ENCODE data around the gene P2RY14. TPM values are rescaled to one million over a fixed set of nuclear protein-coding genes. Genes with fewer than 3 reads are reported as not detected.
"Not testable (repeated sequence)": the region's sequence is repeated elsewhere in the genome, so short reads cannot be mapped to it uniquely, and the experiment has no call there.

Gene P2RY14
- total RNA-seq, 1 donor from 2014 or later, result 0.60 TPM

- Mint-ChIP-seq H3K4me1 (ENCODE audit: unreplicated experiment) (peaks cover 15% of the 10 kb centered on the region), H3K4me3 (no peak overlapping the region), H3K9me3 (no peaks in the 10 kb centered on the region), H3K27me3 (no peaks in the 10 kb centered on the region), H3K27ac (no peak overlapping the region), H3K36me3 (no peaks in the 10 kb centered on the region)
- TF ChIP-seq CTCF (conservative IDR thresholded peaks at IDR 0.05), result no peak
- no peak for DNase-seq (ENCODE audit: extremely low spot score, unreplicated experiment)
Observed at GRCh38 chr3:151182349-151183079, 95.8 kb downstream of the P2RY14 start.

- DNase-seq (ENCODE audit: extremely low spot score, unreplicated experiment), result no peak
- H3K36me3 Mint-ChIP-seq, result no peaks in the 10 kb centered on the region
- H3K27me3 Mint-ChIP-seq, result no peaks in the 10 kb centered on the region
- no peak overlapping the region for H3K4me3 Mint-ChIP-seq
- no peak for TF ChIP-seq CTCF (conservative IDR thresholded peaks at IDR 0.05)
- H3K9me3 Mint-ChIP-seq, result no peaks in the 10 kb centered on the region
- H3K27ac Mint-ChIP-seq, result no peak overlapping the region
- H3K4me1 Mint-ChIP-seq (ENCODE audit: unreplicated experiment), result peaks cover 14% of the 10 kb centered on the region
Observed at GRCh38 chr3:151178208-151178845, 100.0 kb downstream of the P2RY14 start.

- H3K36me3 Mint-ChIP-seq, result no peaks in the 10 kb centered on the region
- H3K27me3 Mint-ChIP-seq, result no peaks in the 10 kb centered on the region
- no peaks in the 10 kb centered on the region for H3K9me3 Mint-ChIP-seq
- TF ChIP-seq CTCF (conservative IDR thresholded peaks at IDR 0.05), result no peak
- DNase-seq (ENCODE audit: extremely low spot score, unreplicated experiment), result no peak
- no peak overlapping the region for H3K27ac Mint-ChIP-seq
- no peak overlapping the region for H3K4me3 Mint-ChIP-seq
- H3K4me1 Mint-ChIP-seq (ENCODE audit: unreplicated experiment), result peaks cover 5% of the 10 kb centered on the region
Observed at GRCh38 chr3:151175952-151176351, 102.4 kb downstream of the P2RY14 start.

GRCh38 chr3:151174351-151174750, 104.0 kb downstream of the P2RY14 start:
- Mint-ChIP-seq H3K27ac (no peak overlapping the region), H3K4me1 (ENCODE audit: unreplicated experiment) (peaks cover under 1% of the 10 kb centered on the region), H3K27me3 (no peaks in the 10 kb centered on the region), H3K36me3 (no peaks in the 10 kb centered on the region), H3K4me3 (no peak overlapping the region), H3K9me3 (no peaks in the 10 kb centered on the region)
- no peak for TF ChIP-seq CTCF (conservative IDR thresholded peaks at IDR 0.05)
- no peak for DNase-seq (ENCODE audit: extremely low spot score, unreplicated experiment)

GRCh38 chr3:151171145-151171757, 107.1 kb downstream of the P2RY14 start:
- no peak for DNase-seq (ENCODE audit: extremely low spot score, unreplicated experiment)
- no peak overlapping the region for H3K4me3 Mint-ChIP-seq
- H3K27me3 Mint-ChIP-seq, result no peaks in the 10 kb centered on the region
- peaks cover under 1% of the 10 kb centered on the region for H3K36me3 Mint-ChIP-seq
- H3K4me1 Mint-ChIP-seq (ENCODE audit: unreplicated experiment), result no peaks in the 10 kb centered on the region
- no peak overlapping the region for H3K27ac Mint-ChIP-seq
- TF ChIP-seq CTCF (conservative IDR thresholded peaks at IDR 0.05), result no peak
- H3K9me3 Mint-ChIP-seq, result no peaks in the 10 kb centered on the region

- not testable (repeated sequence) for H3K4me3 Mint-ChIP-seq; H3K27ac Mint-ChIP-seq; H3K9me3 Mint-ChIP-seq; H3K27me3 Mint-ChIP-seq; DNase-seq (ENCODE audit: extremely low spot score, unreplicated experiment); H3K36me3 Mint-ChIP-seq; H3K4me1 Mint-ChIP-seq (ENCODE audit: unreplicated experiment)
Observed at GRCh38 chr3:151169948-151170679, 108.2 kb downstream of the P2RY14 start.

All from type B pancreatic cell (in vitro differentiated cells).